Measurements from ENCODE around the gene SAMMSON.

Gene SAMMSON

GRCh38 chr3:69983546-69984265 is 15.8 kb upstream of the SAMMSON start:
- Histone ChIP-seq H3K4me3 (ENCODE audit: low read depth, low read length) (no peak overlapping the region), H3K36me3 (ENCODE audit: control insufficient read depth in 2 of 2, insufficient read depth in 1 of 2, low read length in 2 of 2) (no peaks in the 10 kb centered on the region), H3K27ac (ENCODE audit: extremely low read depth, low read depth, low read length) (no peak overlapping the region), H3K4me1 (ENCODE audit: control insufficient read depth, insufficient read depth, low read length) (no peaks in the 10 kb centered on the region), H3K9me3 (ENCODE audit: control insufficient read depth, insufficient read depth, low read depth, low read length) (no peaks in the 10 kb centered on the region)
- TF ChIP-seq ZNF133 (tag by site-specific recombination; IDR thresholded peaks at IDR 0.05) (no peak), ZFP41 (tag by site-specific recombination; IDR thresholded peaks at IDR 0.05; ENCODE audit: borderline replicate concordance) (no peak), BCL6B (tag by site-specific recombination; IDR thresholded peaks at IDR 0.05) (no peak)
- POLR2A ChIA-PET = no interaction called here
- CTCF ChIA-PET = no interaction called here

GRCh38 chr3:69985266-69985665 is 14.3 kb upstream of the SAMMSON start:
- ChIA-PET CTCF (no interaction called here), POLR2A (no interaction called here)
- Histone ChIP-seq H3K9me3 (ENCODE audit: control insufficient read depth, insufficient read depth, low read depth, low read length) (no peaks in the 10 kb centered on the region), H3K27ac (ENCODE audit: extremely low read depth, low read depth, low read length) (no peak overlapping the region), H3K4me3 (ENCODE audit: low read depth, low read length) (no peak overlapping the region), H3K4me1 (ENCODE audit: control insufficient read depth, insufficient read depth, low read length) (no peaks in the 10 kb centered on the region), H3K36me3 (ENCODE audit: control insufficient read depth in 2 of 2, insufficient read depth in 1 of 2, low read length in 2 of 2) (no peaks in the 10 kb centered on the region)
- TF ChIP-seq ZNF266 (tag by site-specific recombination; IDR thresholded peaks at IDR 0.05; ENCODE audit: low read depth) (no peak), ZFP41 (tag by site-specific recombination; IDR thresholded peaks at IDR 0.05; ENCODE audit: borderline replicate concordance) (no peak), ZNF654 (tag by site-specific recombination; IDR thresholded peaks at IDR 0.05; ENCODE audit: low read depth) (no peak), REST (tag by site-specific recombination; IDR thresholded peaks at IDR 0.05) (no peak), ZNF777 (tag by site-specific recombination; IDR thresholded peaks at IDR 0.05; ENCODE audit: borderline replicate concordance) (no peak), ZBTB11 (tag by site-specific recombination; conservative IDR thresholded peaks at IDR 0.05; ENCODE audit: low read depth) (no peak), ZNF596 (tag by site-specific recombination; IDR thresholded peaks at IDR 0.05) (no peak), ZBTB1 (tag by site-specific recombination; IDR thresholded peaks at IDR 0.05) (no peak), TSHZ1 (tag by site-specific recombination; IDR thresholded peaks at IDR 0.05; ENCODE audit: borderline replicate concordance) (no peak), PRDM6 (tag by site-specific recombination; IDR thresholded peaks at IDR 0.05) (no peak), ZNF280D (tag by site-specific recombination; IDR thresholded peaks at IDR 0.05) (no peak), ZNF274 (IDR thresholded peaks at IDR 0.05; ENCODE audit: low read length) (no peak), ZNF274 (tag by site-specific recombination; IDR thresholded peaks at IDR 0.05; ENCODE audit: borderline replicate concordance) (no peak), HOXD13 (CRISPR knock-in tag; IDR thresholded peaks at IDR 0.05; ENCODE audit: borderline replicate concordance) (no peak)
